Islet of Langerhans (tissue), 1 donor: Measurements from ENCODE around the gene SCN8A.

Source experiments
- FAIRE-seq: peaks from one replicate; lab custom pipeline; 2011; peaks lifted over from hg19 to GRCh38; lab: Jason Lieb, UNC

The SCN8A gene

DNA sequence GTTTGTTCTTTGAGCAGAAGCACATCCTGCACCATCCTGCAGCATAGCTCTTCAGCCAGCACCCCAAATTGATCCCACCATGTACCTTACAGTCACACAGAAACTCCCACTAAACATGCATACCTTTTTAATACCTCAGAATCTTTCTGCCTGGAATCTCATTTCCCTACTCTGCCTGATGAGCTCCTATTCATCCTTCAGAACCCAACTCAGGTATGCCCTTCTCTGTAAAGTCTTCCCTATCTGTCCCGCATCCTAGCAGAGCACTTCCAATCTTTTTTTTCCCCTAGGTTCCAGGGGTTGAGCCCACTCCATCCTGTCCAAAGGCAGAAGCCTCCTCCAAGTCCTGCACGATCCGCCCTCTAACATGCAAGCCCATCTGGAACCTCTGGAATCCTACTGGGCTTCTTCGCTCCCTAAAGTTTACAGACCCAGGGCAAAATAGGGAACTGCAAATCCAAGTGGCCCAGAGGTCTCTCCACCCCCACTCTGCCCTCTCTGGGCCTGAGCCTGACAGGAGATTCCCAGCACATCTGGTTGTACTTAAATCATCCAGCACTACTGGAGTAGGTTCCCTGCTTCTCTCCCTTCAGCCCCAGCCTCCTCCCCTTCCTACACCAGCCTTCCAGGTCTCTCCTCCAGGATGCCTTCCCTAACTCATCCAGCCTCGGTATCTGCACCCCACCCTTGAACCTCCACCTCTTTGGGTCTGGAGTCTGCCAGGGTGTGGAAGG lies 261.5 kb downstream of the SCN8A start:
- no peak for FAIRE-seq

DNA sequence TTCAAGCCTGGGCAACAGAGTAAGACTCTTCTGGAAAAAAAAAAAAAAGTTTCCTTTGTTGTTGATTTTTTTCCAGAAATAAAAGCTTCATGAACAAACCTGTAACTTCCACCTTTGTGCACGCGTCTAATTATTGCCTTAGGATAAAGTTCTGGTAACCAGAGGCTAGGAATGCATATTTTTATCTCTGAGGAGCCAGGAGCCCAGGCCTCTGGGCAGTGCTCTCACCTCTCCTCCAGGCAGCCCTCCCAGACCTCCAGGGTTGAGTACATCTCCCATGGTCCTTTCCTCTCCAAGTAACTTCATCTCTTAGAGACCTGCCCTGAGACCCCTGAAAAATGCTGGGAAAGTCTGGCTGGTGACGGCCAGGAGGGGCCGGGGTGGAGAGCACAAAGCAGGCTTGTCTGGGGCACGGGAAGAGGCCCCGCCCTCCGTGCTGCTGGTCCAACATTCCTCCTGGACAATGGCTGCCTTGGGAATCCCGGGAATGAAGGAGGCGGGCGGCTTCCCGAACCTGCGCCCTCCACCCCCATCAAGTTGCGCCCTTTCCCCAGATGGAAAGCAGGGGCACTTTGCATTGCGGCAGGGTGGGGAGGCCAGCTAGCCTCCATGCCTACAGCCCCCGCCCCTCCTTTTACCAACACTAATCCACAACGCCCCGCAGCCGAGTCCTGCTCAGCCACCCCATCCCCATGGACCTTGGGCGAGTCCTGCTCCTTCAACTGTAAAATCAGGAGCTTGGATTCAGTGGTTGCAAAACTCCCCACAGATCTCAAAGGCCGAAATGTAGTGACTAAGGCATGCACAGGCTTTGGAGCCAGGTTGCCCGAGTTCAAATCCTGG lies 264.8 kb downstream of the SCN8A start:
- no peak for FAIRE-seq

DNA sequence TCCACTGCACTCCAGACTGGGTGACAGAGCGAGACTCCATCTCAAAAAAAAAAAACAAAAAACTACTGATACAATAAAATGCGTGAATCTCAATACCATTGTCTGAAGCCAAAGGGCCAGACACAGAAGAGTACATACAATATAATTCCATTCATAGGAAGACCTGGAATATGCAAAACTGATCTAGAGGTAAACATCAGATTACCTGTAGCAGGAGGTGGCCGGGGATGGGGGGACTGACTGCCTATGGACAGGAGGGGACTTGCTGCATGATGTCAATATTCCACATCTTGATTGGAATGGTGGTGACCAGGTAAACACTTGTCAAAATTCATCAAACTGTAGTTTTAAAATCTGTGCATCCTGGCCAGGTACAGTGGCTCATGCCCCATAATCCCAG lies 270.0 kb downstream of the SCN8A start:
- no peak for FAIRE-seq
